NCI-H2171 treated with DMSO at 0.1 percent for 48 hours (cell line): ENCODE data around the gene ZNF98.

Source experiments
- DNase-seq: peaks from one replicate; lab custom pipeline; 2025; lab: John Stamatoyannopoulos, UW

The ZNF98 gene

GRCh38 chr19:22422211-22422610 lies at the start of gene ZNF98:
Gene ZNF98, minus strand, starts transcription at chr19:22422346. Its CDS starts 122 bp downstream, at chr19:22422224.
- no peak for DNase-seq

DNA sequence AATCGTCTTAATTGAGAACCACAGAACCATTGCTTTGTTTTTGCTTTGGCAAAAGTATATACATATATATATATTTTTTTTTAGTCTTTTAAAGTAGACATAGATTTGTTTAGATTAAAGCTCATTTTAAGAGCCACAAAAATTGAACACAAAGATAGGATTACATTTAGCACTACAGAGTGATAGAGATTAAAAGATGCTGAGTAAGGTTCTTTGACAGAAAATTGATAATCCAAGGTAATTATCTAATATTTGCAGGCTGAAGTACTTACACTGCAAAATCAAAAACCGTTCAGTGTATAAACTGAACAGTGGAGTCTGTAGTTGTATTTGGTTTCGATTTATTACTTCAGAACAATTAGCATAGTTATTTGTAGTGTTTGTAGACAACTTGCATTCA lies 24.5 kb upstream of the ZNF98 start:
- no peak for DNase-seq

DNA sequence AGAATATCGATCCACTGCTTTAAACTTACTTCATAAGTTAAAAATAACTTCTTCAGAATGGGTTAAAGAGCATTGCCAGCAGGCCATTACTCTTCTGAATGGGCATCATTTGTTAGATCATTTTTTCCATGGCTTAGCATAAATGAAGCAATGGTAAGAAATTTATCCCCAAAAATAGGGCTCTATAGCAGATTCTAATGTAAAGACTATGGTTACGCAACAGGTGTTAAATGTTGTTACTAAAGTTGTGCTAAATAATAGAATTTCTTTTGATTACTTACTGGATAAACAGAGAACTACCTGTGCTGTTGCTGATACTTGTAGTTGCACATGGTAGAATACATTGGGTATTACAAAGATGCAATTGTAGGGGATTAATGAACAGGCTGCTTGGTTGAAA lies 15.9 kb upstream of the ZNF98 start:
- no peak for DNase-seq

- no peak for DNase-seq
Observed at GRCh38 chr19:22427960-22428913, 6.1 kb upstream of the ZNF98 start.

GRCh38 chr19:22427547-22427946 lies 5.4 kb upstream of the ZNF98 start:
- DNase-seq, result no peak

DNA sequence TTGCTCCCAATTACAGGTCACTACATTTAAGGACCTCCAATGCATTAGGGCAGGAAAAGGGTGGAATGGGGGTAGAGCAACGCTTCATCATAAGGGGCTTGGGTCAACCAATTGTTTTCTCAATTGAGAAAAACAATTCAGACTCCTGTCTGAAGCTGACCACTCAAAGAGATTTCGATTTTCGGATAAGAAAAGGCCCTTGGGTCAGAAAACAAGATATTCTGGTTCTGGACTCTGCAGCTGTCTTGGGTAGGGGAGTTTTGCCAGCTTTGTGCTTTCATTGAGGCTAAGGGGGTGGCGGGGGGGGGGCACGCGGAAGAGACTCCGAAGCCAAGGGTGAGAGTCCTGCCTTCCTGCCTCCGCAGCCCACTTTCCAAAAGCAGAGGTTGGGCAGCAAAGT lies 4.8 kb upstream of the ZNF98 start:
- DNase-seq, result no peak

- DNase-seq, result no peak
Observed at GRCh38 chr19:22421797-22422196, 349 bp downstream of the ZNF98 start.

GRCh38 chr19:22354665-22355064 lies 67.5 kb downstream of the ZNF98 start:
- DNase-seq, result no peak
